Hematopoietic multipotent progenitor cell treated with erythropoietin and hydrocortisone succinate and interleukin-3 and kit ligand, for 15 days (in vitro differentiated cells): Measurements from ENCODE around the gene C3orf22.
"Not testable (repeated sequence)": the region's sequence is repeated elsewhere in the genome, so short reads cannot be mapped to it uniquely, and the experiment has no call there.

ENCODE experiments used
- DNase-seq: peaks from one replicate; pipeline ENCODE4 v3.0.0-alpha.2; 2015; ENCODE audit warnings: low spot score

C3orf22 gene

DNA sequence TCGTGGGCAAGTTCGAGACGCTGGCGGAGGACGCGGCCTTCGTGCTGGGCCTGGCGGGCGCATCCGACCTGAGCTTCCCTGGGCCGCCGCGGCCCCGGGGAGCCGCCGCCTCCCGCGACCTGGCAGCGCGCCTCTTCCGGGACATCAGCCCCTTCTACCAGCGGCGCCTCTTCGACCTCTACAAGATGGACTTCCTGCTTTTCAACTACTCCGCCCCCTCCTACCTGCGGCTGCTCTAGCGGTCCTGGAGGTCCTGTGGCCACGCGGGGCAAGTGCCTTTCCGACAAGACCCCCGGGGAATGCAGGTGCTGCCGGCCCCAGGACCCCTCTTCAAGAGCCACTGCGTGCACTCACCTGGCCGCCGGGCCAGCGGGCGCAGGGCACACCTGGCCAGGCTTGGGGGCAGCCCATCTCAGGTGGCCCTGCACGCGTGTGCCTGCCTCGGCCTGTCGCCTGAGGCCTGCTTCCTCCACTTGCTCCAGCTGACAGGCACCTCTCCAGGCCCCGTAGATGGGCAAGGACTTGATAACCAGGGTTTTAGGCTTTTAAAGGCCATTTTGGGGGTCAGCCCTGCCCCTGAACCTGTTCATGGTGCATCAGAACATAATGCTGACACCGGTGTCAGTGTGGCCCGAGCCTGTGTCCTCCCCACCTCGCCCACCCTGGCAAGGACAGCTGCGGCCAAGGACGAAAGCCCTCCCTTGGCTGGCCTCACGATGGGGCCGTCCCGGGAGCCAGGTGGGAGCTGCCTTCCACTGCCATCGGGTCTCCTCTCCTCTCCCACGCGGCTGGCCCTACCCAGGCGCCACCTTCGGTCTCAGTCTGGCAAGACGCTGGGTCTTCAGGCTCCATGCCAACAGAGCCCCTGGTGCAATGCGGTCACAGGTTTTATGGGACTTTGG lies 16.1 kb downstream of the C3orf22 start:
- no peak for DNase-seq

DNA sequence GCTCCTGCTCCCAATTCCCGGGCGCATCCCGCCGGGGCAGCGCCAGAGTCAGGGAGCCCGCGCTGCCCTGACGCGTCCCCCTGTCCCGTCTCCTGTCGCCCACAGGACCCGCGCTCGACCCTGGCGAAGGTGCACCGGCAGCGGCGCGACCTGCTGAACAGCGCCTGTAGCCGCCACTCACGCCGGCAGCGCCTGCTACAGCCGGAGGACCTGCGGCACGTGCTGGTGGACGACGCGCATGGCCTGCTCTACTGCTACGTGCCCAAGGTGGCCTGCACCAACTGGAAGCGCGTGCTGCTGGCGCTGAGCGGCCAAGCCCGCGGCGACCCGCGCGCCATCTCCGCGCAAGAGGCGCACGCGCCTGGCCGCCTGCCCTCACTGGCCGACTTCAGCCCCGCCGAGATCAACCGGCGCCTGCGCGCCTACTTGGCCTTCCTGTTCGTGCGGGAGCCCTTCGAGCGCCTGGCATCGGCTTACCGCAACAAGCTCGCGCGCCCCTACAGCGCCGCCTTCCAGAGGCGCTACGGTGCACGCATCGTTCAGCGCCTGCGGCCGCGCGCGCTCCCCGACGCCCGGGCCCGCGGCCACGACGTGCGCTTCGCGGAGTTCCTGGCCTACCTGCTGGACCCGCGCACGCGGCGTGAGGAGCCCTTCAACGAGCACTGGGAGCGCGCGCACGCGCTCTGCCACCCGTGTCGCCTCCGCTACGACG lies 16.9 kb downstream of the C3orf22 start:
- DNase-seq, result no peak

DNA sequence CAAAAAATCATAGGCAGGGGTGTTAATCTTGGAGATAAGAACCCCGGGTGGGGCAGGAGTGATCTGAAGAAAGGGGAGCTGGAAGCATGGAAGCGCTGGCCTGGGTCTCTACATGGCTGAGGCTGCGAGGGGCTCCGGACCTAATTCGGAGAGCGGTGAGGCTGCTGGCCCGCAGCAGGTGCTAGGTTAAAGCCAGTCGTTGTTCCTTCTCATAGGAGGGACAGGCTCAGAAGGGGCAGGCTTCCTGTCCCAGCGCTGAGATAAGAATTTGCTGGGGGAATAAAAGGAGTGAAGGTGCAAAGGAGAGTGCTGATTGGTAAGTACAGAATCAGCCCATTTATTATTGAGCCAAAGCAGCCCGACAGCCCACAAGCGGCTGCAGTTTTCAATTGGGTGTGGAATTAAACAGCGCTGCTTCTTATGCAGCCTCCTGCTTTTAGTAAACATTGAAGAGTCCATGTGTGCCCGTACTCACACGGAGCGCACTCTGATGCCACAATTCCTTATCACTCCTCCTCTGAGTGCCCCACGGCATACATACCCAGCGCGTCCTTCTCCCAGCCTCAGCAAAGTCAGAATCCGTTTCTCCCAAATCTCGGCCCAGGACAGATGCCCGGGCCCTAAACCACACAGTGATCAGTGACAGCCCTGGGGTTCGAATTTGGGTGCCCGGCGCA lies 17.6 kb downstream of the C3orf22 start:
- DNase-seq, result no peak

DNA sequence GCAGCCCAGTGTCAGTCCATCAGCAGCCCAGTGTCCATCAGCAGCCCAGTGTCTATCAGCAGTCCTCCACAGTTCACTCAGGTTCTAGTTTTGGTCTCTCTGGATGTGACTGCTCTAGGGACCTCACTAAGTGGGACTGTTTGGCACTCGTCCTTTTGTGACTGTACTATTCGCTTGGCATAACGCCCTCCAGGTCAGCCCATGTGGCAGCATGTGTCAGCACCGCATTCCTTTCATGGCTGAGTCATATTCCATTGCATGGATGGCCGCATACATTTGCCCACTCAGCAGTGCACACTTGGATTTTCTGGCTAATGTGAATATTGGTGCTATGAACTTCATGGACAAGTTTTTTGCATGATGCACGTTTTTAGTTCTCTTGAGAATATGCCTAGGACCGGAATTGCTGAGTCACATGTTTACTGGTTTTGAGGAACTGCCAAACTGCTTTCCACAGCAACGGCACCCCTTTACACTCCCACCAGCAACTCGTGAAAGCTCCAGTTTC lies 18.3 kb downstream of the C3orf22 start:
- DNase-seq, result peak; percentile 9

DNA sequence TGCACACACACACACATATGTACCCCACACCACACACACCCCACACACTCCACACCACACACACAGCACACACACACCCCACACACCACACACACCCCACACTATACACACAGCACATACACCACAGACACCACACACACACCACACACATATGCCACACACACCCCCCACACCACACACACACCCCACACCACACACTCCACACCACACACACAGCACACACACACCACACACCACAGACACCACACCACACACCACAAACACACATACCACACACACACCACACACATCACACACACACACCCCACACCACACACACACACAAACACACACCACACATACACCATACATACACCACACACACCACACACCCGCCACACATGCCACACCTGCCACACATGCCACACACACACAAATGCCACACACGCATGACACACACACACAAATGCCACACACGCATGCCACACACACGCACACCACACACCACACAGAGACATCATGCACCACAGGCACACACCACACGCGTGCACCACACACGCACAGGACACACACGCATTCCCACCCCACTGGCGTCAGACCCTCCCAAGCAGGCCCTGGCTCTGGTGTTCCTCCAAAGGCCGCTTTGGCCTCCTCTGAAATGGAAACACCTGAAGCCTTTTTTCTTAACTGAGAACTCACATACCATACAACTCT lies 19.0 kb downstream of the C3orf22 start:
- DNase-seq, result no peak

DNA sequence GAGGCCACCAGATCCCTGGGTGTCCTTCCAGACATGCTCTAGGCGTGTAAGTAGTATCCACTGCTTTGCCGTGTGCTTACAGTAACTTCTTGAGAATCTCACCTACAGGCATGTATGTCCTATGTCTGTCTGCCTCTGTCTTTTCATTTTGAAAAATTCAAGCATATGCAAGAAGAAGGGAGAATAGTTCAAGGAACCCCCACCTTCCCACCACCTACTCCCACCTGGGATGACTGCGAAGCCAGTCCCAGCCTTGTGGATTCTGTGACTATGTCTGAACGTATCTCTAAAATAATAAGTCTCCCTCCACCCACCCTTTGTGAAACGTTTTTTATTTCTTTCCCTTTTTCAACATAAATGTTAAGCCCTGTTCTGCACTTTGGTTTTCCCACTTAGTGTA lies 19.8 kb downstream of the C3orf22 start:
- DNase-seq, result no peak

DNA sequence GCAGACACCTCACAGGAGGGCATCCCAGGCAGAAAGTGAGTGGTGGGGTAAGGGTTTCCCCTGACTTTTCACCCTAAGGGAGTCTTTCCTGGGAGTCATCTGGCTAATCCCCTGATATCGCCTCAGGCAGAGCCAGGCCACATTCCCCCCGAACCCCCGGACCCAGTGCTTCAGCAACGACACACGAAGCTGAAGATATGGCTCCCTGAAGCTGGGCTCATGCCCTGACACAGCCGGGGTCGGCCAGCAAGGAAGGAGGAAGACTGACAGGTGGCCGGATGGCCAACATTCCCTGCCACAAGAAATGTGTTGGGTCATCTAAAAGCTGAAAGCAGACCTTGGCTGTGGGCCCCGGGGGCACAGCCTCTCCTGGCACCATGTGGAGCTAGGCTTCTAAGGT lies 20.4 kb downstream of the C3orf22 start:
- no peak for DNase-seq

DNA sequence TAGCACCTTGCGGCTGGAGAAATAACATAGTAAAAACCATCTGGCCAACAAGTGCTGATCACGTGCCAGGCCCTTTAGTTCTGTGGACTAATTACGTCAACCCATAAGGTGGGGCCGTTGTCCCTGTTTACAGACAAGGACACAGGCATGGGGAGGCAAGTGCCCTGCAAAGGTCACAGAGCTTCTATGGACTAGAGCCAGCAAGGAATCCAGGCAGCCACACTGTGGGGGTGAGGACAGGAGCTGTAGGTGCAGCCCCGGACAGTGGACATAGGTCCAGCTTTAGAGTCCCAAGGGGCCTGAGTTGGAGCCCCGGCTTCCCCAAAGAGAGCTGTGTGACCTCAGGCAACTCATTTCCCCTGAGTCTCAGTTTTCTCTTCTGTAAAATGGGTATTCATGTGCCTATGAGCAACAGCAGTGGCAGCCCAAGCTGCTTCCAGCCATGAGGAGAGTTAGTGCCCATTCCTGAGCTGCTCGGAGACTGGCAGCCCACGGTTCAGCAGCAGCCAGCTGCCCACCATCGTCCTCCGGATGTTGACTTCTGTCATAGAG lies 20.9 kb downstream of the C3orf22 start:
- no peak for DNase-seq

DNA sequence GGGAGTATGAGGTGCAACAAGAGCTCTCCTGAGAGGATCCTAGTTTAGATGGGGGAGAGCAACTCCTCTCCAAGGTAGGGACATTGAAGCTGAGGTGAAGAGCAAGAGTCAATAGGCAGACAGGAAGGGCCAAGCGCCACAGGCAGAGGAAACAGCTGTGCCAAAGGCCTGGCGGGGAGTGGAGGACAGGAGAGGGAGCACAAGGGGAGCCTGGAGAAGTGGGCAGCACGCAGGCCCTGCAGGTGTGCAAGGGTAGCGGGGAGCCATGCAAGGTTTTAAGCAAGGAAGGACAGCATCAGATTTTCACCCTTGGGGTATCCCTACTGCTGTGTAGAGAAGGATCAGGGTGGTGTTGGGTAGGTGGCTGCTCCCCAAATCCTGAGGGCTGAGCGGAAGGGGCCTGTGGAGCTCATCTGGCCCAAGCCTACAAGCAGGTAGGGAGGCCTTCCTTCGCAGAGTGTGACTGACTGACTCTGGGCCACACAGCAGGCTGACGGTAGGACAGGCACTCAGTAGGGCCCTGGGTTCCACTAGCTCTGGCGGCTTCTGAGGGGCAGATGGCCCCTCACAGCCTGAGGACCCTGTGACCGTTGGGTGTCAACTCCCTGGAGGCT lies 21.5 kb downstream of the C3orf22 start:
- no peak for DNase-seq

DNA sequence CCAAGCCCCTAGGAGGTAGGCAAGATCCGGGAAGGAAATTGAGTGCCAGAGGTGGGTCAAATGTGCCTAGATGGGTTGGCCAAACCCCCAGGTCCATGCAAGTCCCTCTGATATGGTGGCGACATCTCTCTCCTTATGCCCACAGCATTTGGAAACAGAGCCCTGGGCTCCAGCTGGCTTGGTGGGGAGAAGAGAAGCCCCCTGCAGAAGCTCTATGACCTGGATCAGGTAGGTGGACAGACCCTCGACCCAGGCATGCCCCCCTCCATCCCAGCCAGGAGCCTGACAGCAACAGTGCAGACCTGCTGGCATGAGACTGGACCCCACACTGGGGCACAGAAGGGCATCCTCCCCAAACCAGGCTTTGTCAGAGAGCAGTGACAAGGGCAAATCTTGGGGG lies 22.6 kb downstream of the C3orf22 start:
- DNase-seq, result no peak

DNA sequence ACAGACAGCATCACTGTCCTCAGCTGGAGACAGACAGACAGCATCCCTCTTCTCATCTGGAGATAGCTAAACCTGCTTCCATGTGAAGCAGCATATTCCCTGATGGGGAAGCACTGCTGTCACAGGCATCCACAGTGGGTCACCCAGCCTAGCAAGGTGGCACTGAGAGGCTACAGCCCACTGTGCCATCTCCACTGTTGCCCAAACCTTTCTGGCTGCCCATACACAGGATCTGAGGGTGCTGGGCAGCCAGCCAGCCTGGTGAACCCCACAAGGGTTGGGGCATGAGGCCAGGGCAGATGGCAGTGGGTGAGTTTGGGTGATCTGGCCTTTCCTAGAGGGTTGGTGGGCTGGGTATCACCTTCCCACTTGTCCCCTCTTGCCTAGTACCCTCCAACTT lies 23.1 kb downstream of the C3orf22 start:
- no peak for DNase-seq

DNA sequence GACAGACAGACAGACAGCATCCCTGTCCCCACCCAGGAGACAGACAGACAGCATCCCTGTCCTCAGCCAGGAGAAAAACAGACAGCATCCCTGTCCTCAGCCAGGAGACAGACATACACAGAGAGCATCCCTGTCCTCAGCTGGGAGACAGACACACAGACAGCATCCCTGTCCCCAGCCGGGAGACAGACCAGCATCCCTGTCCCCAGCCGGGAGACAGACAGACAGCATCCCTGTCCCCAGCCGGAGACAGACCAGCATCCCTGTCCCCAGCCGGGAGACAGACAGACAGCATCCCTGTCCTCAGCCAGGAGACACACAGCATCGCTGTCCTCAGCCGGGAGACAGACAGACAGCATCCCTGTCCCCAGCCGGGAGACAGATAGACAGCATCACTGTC lies 24.0 kb downstream of the C3orf22 start:
- not testable (repeated sequence) for DNase-seq

DNA sequence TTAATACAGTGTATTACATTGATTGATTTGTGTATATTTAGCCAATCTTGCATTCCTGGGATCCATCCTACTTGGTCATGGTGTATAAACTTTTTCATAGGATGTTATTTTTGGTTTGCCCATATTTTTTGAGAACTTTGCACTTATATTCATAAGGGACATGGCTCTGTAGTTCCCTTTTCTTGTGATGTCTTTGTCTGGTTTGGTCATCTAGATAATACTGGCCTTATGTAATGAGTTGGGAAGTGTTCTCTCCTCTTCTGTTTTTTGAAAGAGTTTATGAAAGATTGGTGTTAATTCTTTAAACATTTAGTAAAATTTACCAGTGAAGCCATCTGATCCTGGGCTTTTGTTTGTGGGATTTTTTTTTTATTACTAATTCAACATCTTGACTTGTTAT lies 25.2 kb downstream of the C3orf22 start:
- no peak for DNase-seq

DNA sequence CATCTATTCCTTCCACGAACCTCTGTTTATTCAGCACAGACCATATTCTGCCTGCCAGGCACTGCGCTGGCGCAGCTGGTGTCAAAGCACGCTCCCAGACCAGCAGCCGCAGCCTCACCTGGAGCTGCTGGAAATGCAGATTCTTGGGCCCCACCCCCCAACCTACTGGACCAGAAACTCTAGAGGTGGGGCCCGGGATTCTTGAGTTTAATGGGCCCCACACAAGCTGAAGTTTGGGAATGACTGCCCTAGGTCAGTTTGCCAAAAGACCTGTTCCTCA lies 27.7 kb downstream of the C3orf22 start:
- DNase-seq, result no peak

DNA sequence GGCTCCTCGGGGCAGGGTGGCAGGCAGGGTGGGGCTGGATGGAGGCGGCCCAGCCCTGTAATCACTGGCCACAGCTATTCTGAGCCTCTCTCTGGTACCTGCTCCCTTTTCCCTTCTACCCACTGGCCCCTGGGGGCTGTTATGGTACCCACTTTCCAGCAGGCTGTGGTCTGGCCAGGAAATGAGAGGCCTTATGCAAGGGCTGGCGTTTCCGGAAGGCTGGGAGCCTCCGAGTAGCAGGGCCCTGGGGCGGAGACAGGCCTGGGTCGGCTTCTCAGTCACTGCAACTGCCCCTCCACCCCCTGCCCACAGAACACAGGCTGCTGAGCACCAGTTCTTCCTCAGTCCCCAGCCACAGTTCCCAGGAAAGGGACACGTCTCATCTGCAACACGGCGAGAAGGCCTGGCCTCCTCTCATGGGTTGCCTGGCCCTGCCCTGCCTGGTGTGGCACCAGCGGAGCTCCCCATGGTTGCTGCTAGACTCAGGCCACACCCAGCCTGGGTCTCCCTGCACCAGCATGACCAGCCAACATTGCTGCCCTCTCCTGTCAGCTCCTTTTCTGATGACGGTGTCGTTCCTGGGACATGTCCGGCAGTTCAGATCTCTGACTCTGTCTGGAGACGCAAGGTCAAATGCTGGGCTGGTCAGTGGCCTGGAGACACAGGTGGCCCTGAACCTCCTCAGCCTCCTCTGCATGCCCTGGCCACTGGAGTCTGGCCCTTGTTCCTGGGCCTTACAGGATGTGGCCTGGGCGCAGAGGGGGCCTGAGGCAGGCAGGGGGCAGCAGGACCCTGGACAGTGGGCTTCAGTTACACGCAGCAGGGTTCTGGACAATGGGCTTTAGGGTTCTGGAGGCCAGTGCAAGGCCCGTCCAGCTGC lies 28.3 kb downstream of the C3orf22 start:
- DNase-seq, result no peak

DNA sequence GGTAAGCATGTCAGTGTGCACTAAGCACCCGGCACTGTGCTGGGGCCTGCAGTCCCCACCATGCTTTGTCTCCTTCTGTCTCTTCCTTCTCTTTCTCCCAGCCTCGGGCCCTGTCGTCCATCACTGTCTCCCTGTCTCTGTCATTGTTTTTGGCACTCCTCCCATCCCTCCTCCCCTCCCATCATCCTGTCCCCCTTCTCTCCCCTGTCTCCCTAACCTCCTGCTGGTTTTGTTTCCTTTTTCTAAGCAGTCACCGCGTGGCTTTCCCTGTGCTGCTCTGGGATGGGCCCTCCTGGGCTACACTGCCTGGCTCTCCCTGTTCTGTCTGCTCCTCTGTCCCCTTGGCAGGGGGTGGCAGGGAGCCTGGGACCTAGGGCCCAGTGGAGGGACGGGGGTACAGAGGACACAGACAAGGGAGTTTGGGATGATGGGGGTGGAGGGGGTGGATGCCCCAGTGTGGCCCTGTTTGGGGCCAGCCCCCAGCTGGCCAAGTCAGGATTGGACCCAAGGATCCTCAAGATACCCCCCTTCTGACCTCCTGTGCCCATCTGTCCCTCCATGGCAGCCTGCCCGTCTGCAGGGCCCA lies 29.1 kb downstream of the C3orf22 start:
- no peak for DNase-seq

DNA sequence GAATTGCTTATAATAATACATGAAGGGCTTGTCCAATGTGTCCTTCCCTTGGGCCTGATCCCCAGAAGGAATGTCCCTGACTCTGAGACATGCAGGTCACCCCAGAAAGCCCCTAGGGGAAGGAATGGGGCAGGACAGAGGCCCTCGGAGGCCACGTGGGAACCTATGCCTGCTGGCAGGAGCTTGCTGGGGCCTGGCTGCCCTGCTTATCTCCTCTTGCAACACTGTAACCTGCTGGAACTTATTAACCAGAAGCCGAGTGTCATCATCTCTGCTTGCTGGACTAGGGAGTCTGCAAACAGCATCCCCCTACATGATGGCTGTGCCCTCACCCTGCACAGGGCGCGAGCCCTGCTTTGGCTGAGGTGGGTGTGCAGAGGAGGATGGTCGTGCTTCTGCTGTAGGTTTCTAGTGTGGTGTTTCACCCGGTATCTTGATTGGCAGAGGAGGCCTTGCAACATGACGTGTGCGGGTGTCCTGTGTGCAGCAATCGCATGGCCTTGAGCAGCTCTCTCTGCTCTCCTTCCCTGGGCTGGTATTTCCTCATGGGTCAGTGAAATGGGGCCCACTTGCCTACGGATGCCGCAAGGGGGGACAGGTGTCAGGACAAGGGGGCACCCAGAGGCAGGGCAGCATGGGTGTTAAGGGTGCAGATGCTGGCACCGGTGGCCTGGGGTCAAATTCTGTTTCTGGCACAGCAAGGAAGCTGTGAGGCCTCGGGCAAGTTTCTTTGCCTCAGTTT lies 29.8 kb downstream of the C3orf22 start:
- no peak for DNase-seq

DNA sequence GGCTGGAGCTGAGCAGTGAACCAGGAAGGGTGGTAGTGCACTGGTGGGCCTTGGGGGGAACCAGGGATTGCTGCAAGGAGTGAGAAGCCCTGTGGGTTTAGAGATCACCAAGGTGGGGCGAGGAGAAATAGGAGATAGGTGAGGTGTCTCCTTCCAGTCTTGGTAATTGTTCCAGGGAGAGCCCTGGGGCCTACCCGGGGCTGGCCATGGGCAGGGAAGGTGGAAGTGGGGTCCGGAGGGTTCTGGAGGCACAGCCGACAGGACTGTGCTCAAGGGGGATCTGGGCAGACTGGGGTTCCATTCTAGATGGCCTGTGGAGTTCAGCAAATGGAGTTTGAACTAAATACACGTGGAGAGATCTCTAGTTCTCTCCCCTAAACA lies 30.3 kb downstream of the C3orf22 start:
- DNase-seq, result no peak

DNA sequence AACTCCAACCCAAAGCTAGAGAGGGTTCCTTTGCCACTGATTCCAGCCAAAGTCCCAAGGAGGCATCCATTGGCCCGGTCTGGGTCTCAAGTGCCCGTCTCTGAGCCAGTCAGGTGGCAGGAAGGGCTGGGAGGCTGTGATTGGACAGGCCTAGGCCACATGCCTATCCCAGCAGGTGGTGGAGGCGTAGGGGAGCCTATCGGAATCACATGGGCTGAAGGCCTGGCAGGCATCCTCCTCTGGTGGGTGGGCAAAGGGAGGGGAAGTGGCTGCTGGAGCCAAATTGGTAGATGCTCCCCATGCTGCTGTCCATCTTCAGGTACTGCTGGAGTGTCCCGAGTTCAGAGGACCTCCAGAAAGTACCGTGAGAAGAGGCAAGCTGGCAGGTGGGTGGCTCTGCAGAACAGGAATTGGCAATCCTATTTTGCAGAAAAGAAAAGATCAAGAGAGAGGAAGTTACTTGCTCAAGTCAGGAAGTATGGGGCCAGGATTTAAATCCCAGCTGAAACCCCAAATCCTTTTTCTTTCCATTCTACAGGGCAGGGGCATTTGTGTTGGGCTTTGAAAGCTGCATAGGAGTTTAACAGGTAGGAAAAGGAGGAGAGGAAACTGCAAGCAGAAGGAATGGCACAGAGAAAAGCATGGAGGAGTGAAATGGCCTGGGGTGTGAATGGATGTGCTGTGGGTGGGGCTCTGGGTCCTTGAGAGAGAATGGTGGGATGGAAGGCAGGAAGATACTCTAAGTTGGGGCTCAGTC lies 31.1 kb downstream of the C3orf22 start:
- no peak for DNase-seq
